T-helper 9 cell (primary cell): ENCODE measurements around the gene SYNE1.

Experiments
- DNase-seq: peaks from one replicate; pipeline ENCODE4 v3.0.0-alpha.2; 2020

Gene SYNE1

DNA sequence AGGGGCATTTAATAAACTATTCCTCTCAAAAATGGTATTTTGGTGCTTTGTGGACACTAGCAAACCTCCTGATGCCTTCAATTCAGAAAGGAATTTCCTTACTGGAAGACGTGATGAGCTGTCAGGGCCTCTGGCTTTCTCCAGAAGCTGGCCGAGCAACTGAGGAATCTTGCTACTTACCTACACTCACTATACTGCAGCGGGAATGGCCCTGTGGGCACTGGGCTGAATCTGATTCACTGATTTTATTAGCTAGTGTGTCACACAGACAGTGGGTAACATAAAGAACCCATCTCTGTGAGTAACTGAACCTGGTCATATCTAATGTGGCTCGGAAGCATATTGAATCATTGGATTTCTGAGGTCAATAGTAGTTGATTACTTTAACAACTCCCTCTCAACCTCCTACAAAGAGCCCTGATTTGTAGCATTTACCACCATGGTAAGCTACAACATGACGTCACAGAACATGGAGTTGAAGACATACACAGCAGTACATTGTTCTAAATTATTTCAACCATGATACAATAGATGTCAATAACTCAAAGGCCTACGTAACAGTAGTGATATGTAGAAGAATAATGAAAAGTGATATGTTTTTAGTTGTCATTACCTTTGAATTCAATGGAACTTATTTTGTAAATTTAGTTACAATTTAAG, 232.1 kb downstream of the SYNE1 start:
- no peak for DNase-seq

DNA sequence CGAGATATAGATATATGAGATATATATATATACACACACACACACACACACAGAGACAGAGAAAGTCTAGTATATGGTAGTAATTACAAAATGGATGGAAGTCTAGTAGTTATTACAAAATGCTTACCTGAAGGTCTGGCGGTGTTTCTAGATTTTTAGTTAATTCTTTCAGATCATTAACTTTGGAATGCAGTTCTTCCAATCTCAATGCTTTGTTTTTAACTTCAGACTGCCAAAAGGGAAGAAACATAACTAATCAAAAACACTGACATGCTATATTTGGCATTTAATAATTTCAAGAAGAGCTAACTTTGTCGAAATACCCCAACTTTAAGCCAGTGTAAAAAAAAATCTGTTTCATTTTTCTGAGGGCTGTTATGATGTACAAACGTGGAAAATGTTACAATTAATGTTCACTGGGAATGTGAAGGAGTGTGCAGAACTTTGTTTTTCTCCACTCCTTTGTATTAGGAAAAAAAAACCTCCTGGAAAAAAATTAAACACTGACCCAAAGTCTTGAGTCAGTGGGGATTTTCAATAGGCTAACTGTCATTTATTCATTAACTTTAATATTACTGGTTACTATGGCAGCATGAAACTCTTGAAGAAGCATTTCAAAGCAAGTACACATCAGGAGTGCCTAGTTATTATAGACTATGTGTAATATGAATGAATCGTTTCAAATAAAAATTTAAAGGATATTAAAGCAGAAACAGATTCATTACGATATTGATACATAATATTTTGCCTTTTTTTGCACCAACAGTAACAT, 232.9 kb downstream of the SYNE1 start:
- DNase-seq: no peak

DNA sequence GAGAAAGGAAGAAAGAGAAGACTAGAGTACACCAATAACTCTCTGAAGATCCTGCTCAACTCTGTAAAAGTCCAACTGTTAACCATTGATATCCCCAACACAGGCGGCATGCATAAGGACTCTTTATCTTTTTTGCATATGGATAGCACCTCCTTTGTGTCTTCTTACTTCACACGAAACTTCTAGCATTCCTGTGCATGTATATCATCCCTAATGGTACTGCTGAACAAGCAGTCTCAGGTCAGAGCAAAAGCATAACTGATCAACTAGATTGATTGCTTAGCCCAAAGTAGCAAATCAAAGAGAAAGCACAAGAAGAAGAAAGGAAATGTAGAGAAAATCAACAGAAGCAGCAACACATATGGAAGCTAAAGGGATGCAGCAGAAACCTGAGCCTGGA, 234.4 kb downstream of the SYNE1 start:
- DNase-seq: no peak

DNA sequence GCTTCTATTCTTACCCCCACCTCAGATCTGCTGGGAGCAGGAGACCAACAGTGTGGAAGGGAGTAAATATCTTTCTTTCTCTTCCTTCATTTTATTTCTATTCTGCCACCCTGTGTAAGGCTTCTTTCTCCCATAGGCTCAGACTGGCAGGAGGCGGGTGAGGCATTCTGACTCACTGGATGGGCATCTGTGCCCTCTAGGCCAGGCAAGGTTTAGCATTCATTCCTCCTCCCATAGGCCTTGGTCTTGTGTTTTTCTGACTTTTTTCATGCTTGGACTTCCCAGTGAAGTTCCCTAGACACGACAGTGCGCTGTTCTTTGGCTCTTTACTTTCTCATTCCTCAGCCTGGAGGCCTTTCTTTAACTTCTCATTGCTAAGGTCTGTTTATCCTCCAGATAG, 235.2 kb downstream of the SYNE1 start:
- DNase-seq: no peak

DNA sequence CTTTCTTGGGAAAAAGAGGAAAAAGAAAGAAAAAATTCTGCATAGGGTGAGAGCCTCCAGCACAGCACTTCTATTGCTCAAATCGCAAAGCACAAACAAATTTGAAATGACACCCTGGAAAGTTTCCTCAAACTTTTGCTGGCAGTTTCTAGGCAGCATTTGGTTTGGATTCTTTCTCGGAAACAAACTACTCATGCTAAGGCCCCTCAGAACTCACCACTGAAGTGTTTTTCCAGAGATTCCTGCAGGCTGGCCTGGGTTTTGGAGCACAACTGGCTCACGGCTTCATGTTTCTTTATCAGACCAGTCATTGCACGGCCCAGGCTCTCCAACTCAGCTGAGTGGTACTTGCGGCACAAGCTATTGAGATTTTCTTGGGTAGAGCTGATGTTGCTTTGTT, 237.8 kb downstream of the SYNE1 start:
- no peak for DNase-seq

DNA sequence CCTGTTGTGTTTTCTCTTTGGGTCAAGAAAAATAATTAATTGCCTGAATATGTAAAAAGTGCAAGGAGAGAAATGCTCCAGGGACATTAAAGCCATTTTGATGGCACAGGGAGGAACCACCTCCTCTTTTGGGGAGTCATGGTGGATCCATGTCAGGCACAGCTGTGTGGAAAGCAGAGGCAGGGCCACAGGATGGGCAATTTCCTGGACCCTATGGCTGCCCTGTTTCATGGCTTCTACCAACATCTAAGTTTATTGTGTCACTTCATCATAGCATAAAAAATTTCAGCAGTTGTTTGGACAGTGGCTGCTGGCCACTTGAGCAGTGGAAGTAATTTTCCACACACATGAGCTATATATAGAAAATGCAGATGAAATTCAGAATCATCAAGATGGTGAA, 238.2 kb downstream of the SYNE1 start:
- no peak for DNase-seq

DNA sequence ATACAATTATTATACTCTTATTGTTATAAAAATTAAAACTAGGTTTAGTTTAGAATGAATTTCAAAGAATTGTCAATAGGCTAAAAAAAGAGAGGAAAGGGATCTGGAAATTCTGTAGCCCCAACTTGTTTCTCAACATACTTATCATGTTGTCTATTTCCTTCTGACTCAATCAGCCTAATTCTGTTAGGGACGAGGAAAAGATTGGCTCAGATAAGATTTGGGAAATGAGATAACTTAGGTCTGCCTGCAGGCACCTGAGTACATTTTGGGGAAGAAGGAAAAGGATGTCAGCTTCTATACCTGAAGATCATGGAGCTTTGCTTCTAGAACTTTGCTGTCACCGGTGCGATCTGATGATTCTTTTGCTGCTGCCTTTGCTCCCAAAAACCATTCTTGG, 238.8 kb downstream of the SYNE1 start:
- no peak for DNase-seq

DNA sequence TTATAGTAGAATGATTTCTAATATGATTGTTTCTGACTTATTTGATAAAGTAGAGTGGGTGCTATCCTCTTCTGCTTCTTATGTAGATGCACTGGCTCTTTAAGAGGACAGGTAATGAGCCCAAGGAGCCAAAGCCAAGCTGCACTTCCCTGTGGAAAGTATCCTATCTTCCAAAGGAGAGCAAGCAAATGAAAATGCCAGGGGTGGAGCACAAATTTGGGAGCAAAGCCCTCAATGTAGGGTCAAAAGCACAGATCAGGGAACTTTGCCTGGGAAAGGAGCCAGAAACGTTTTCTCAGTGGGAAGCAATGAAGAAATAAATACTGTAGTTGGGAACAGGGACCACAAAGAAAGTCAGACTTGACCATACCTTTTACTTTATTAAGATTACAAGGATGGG, 242.9 kb downstream of the SYNE1 start:
- no peak for DNase-seq

DNA sequence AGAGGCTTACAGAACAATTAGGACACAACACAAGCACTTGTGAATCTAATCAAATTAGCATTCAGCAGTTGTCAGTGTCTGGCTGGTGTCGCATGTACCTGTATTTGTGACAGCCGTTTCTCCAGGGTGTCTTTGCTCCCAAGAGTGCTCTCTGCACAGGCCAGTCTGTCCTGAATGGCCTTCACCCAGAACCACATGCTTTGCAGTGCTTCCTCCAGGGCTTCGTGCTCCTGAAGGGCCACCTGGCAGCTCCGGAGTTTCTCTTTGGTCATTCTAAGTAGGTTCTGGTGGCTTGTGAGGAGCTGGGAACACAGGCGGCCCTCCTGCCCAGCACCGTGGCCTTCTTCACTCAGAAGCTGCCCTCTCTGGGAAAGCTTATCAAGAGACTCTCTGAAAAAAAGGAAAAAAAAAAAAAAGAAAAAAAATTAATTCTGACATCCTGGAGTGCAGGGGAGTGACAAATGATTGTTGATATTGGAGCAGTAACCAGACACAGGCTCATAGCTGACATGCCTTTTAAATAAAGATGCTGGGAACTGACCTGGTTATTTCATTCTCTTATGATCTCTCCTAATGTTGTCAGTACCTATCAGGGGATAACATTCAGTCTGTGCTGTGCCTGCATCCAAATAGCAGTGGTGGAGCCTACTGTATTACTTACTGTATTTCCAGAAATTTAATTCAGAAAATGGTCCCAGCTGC, 245.8 kb downstream of the SYNE1 start:
- DNase-seq: no peak

DNA sequence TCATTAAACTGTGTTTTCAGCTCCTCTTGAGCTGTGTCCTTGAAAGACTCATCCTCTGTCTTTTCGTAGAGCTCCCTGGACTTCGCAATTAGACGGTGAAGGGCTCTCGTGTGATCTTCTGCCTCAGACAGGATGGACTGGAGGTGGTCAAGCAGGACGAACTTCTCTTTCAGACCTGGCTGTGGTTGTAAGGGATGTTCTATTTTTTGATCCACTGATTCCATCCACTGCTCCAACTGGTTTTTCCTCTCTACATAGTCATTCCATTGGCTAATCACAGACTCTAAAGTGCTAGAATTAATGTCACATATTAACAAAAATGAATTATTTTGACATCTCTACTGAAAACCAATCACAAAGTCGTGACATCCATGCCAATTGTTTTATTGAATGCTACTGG, 250.1 kb downstream of the SYNE1 start:
- DNase-seq: no peak

DNA sequence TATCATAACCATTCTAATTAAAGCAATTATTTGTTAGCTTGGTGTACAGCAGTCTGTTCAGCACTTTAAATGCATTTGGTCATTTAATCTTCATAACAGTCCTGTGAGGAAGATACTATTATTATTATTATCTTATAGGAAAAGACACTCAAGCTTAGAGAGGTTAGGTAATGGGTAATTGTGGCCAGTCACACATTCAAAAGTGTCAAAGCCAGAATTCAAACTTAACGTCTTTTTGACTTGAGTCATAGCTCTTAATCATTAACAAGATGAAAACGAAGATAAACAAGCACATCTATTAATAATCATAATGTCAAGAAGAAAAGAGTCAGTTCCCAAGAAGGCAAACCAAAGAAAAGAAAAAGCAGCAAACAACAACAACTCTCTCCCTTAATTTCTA, 251.0 kb downstream of the SYNE1 start:
- DNase-seq: no peak

DNA sequence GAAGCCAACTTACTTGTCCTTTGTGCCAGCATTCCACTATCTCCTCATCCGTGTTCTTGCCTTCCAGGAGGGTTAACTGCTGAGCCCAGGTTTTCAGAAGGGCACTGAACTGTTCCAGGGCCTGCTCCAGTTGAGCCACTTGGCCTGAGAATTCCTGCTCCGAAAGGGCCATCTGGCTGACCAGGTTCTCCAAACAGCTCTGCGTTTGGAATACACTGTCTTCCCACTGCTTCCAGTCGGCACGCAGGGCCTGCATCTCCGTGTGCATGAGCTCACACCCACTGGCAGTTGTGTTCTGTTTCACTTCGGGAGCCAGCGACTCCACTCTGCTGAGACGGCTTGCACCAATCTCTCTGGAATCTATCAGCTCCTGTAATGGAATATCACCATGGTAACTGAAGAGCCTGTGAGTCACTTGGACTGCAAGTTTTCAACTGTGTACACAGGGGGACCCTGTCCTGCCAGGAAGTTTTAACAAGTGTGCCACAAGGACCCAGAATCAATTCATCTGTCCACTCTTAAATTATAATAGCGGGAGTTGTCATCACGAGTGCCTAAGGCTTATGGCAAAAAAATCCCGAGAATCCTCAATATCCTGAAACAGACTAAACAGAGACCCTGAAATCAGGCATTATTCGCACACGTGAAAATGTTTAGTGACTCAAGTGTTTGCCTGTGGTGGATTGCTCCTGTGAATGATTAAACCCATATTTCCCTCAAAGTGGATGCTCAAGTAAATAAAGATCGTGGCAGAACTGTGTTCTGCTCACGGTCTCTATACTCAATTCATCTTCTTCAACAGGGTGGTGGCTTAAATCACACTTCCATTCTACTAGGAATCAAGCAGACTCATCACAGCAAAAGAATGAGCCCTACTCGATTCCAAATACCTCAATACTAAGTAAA, 255.9 kb downstream of the SYNE1 start:
- DNase-seq: no peak

DNA sequence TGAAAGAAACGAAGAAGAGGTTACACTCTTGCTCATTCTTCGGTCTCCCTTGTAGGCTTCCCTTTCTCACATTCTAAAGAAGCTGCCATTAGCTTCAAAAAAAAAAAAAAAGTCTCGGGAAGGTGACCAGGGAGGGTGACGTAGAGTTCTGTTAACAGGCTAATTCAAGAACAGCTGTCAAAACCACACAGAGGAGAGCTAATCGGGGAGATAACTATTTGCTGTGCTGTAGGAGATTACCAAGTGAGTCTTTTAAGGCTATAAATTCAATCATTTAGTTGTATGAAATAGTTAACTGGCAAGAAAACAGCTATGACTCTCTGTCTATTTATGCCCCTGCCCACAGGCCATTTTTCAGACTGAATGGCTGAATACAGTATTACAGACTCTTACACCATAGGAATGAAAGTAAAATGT, 256.8 kb downstream of the SYNE1 start:
- DNase-seq: no peak

DNA sequence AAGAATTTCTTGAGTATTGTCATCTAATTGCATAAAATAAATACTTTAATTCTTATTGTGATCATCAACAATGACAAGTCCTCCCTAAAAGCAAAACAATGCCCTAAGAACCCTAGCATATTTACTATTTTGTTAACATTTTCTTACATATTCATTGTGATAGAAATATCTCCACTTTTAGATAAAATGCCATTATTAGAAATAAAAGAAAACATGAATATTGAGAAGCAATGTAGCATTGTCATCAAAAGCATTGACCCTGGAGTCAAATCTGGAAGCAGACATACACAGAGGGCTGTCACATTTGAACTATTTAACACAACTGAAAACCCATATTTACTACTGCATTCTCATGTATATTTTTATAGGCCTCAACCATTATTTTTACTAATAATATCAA, 257.7 kb downstream of the SYNE1 start:
- no peak for DNase-seq

DNA sequence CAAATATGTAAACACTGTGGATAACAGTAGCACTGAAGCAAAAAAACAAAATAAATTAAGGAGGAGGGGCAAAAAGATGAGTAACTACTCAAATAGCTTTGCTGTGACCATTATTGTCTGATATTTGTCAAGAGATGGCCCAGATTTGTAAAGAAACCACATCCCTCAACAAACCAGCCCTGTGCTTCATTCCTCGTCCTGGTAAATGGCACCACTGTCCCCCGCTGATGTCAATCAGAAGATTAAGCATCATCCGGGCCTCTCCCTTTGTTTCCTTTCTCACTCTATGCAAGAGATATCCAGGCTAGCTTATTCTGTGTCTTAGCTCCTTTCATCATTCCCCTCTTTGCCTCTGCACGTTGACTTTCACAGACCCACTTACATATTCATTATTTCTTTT, 259.0 kb downstream of the SYNE1 start:
- no peak for DNase-seq

DNA sequence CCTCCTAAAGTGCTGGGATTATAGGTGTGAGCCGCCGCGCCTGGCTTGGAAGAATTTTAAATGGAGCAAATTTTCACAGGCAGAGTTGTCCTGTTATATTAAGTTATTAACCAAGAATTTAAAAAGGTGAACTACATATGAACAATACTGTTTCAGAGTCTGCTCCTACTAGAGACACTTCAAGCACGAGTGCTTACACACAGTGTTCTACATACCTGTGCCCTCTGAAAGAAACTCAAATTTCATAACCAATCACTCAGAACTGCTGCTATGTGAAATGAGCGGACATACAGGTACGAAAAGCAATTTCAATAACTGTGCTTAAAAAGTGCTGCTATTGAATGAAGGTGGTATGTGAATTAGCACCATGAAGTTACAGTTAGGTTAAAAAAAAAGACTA, 262.0 kb downstream of the SYNE1 start:
- no peak for DNase-seq

DNA sequence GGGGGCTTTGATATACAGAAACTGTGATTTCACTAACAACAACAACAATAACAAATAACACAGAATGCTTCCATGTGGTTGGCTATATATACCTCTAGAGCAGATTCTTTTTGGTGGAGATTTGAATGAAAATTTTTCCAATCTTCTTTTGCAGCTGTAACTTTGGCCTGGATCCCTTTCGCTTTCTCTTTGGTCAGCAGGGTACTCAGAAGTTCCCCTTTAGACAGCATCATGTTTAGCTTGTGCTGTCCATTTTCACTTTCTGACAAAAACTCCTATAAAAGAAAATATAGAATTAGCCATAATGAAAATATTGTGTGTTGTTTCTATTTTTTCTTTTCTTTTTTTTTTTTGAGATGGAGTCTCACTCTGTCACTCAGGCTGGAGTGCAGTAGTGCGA, 264.2 kb downstream of the SYNE1 start:
- DNase-seq: no peak

DNA sequence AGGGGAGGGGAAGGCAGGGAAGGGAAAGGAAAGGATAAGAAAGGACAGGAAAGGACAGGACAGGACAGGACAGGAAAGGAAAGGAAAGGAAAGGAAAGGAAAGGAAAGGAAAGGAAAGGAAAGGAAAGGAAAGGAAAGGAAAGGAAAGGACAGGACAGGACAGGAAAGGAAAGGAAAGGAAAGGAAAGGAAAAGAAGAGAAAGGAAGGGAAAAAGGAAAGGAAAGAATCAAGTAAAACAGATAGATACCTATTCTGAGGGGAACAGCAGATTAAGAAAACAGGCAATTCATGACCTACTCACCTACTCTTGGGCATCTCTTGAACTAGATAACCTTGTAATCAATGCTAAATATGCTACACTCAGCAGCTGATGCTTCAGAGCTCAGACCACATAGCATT, 265.4 kb downstream of the SYNE1 start:
- DNase-seq: no peak

DNA sequence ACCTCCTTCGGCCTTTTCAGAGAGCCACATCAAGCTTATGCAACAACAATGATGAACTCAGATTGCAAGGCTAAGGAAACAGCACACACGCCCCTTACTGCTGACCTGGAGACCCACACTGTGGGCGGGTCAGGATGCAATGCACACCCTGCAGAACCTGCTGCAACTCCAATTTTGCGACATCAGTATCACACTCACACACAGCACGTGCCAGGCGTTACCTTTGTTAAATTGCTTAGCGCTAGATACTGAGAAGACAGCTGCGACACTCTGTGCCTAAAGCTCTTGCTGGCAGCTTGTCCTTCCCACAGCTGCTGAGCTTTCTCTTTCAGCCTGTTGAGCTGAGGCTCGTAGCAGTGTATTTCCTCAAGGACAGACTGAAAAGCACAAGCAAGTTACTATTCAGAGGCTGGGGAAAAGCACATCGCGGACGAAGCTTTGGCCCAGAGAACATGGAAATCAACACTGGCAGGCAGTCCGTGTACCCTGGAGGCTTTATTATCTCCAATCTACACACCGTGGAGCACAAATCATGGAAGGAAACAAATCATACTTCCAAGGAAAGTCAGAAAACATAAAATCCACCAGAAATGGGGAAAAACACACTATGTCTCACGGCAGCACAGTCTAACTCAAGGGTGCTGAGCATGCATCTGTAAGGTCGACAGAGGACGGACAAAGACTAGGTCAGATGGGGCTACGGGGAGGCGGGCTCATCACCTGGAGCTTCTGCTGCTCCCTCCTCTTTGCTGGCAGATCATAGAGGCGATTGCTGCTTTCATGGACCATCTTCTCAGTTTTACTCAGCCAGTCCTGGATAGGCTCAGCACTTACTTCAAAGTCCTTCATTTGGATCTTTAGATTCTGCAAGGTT, 268.2 kb downstream of the SYNE1 start:
- DNase-seq: no peak

DNA sequence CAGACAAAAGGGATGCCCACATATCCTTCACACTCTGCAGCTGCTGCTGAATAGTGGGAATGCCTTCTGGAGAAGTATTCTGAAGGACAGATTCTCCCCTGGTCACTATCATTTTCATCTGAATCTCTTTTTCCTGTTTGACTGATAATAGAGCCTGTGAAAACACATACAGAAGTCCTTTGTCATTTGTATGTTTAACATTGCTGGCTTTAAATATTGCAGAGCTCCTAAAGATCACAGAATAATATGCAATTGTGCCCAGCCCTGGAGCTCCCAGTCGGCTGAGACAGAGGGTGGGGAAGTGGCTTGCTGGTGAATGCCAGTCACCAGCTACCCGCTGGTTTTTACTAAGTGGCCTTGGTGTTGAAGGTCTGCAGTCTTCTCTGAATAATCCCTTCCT, 272.3 kb downstream of the SYNE1 start:
- no peak for DNase-seq

DNA sequence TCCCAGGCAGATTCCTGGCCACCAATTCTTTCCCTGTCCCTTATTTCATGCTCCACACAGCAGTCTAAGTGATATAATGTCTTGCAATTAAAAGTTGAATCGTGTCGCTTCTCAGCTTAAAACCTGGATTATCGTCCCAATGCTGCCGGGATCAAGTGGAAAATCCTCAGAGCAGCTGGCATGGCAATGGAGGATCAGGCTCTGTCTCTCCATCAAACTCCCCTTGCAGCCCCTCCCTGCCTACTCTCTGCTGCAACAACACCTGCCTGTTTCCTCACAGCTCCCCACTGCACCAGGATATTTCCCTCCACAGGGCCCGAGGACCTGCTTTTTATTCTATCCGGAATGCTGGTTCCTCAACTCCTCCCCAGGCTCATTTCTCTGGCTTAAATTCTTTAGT, 277.1 kb downstream of the SYNE1 start:
- no peak for DNase-seq

DNA sequence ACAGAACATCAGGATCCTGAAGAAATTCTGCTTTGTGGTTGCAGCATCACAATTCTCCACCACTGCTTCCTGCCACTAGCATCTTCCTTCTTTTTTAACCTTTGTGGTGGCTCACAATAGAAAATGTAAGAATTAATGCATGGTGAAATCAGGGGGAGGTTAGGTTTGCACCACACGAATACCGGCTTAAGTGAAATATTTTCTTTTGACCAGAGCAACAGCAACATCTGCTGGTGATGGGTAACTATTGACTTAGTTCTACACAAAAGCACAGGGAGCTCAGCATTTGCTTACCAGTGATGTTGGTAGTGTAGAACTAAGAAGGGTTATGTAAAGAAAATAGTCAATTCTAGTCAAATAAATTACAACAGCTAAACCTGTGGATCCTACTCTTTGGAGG, 280.5 kb downstream of the SYNE1 start:
- no peak for DNase-seq
